ENCODE data around the gene CENPE. TPM values are rescaled to one million over a fixed set of nuclear protein-coding genes. Genes with fewer than 3 reads are reported as not detected.

The CENPE gene
- total RNA-seq, 6 donors from 2014 or later: 1.0 to 4.2 (median 1.6) TPM

DNA sequence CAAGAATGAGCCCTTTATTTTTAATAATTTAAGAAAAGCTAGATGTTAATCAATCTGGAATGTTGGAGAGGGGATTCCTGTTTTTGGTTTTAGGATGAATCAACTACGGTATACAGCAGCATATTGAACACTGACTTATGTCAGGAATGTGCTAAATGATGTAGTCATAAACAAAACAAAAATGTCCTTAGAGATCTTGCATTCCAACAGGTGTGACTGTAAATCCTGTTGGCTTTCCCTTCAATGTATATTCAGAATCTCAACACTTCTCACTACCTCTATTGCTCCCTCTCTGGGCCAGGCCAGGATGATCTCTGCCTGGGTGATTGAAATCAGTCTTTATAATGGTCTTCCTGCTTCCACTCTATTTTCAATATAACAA, 60.7 kb downstream of the CENPE start:
- Histone ChIP-seq H3K27ac (no peak overlapping the region), H3K4me3 (no peak overlapping the region), H3K4me1 (no peaks in the 10 kb centered on the region), H3K36me3 (no peaks in the 10 kb centered on the region), H3K27me3 (no peaks in the 10 kb centered on the region), H3K9me3 (no peaks in the 10 kb centered on the region)
- no peak for ATAC-seq (ENCODE audit: low FRiP score in 2 of 2)
- WGBS, 2 donors: 87 to 89% methylated on average over 1 of the region's 1 CpG
- DNase-seq: no peak
- TF ChIP-seq POLR2A (IDR thresholded peaks at IDR 0.05) (no peak), EP300 (IDR thresholded peaks at IDR 0.05) (no peak), POLR2AphosphoS5 (IDR thresholded peaks at IDR 0.05) (no peak)
- TF ChIP-seq, protein P1, sequence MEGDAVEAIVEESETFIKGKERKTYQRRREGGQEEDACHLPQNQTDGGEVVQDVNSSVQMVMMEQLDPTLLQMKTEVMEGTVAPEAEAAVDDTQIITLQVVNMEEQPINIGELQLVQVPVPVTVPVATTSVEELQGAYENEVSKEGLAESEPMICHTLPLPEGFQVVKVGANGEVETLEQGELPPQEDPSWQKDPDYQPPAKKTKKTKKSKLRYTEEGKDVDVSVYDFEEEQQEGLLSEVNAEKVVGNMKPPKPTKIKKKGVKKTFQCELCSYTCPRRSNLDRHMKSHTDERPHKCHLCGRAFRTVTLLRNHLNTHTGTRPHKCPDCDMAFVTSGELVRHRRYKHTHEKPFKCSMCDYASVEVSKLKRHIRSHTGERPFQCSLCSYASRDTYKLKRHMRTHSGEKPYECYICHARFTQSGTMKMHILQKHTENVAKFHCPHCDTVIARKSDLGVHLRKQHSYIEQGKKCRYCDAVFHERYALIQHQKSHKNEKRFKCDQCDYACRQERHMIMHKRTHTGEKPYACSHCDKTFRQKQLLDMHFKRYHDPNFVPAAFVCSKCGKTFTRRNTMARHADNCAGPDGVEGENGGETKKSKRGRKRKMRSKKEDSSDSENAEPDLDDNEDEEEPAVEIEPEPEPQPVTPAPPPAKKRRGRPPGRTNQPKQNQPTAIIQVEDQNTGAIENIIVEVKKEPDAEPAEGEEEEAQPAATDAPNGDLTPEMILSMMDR (IDR thresholded peaks at IDR 0.05): no peak

DNA sequence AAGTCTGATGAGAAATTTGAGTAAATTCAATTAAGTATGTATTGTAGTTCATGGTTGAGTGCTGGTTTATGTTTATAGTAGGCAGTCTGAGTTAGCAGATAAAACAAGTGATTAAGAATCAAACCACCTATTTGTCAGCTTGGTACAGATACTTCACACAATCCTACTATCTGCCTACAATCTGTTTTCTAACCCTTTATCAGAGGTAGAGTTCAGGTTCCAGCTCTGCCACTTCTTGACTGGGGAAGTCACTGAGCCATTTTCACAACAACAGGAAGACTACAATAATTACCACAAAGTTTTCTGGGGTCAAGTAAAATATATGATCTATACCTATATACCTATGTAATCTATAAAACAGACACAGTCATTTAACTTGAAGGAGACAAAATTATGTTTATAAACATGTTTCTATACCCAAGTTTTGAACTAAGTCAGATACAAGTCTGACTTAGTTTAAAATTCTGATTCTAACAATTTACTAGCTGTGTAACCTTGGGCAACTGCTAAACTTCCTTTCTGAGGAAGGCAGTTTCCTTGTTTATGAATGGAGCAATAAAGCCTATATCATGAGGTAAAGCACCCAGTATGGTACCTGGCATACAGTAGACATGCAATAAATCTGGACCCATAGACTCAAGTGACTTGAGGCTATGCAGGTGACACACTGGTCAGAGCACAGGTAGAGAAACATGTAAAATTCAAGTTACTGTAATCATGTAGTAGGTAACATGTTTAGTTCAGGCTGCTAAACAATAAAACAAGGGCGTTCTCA, 61.3 kb downstream of the CENPE start:
- WGBS, 2 donors: 91 to 100% methylated on average over 1 of the region's 1 CpG
- Histone ChIP-seq H3K27ac (no peak overlapping the region), H3K36me3 (no peaks in the 10 kb centered on the region), H3K4me3 (no peak overlapping the region), H3K27me3 (no peaks in the 10 kb centered on the region), H3K4me1 (no peaks in the 10 kb centered on the region), H3K9me3 (no peaks in the 10 kb centered on the region)
- no peak for ATAC-seq (ENCODE audit: low FRiP score in 2 of 2)
- TF ChIP-seq, protein P1 (IDR thresholded peaks at IDR 0.05): no peak
- no peak for TF ChIP-seq EP300 (IDR thresholded peaks at IDR 0.05)
- TF ChIP-seq POLR2A (IDR thresholded peaks at IDR 0.05): no peak
- no peak for TF ChIP-seq POLR2AphosphoS5 (IDR thresholded peaks at IDR 0.05)
- no peak for DNase-seq

DNA sequence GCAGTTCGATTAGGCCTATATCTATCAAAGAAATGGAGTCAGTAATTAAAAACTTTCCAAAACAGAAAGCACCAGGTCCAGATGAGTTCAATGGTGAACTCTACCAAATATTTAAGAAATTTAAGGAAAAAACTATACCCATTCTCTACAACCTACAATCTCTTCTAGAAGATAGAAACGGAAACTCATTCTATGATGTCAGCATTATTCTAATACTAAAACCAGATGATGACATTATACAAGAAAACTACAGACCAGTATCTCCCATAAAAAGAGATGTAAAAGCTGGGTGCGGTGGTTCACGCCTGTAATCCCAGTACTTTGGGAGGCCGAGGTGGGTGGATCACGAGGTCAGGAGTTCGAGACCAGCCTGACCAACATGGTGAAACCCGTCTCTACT, 69.0 kb downstream of the CENPE start:
- Histone ChIP-seq H3K27ac (no peak overlapping the region), H3K9me3 (no peaks in the 10 kb centered on the region), H3K4me3 (no peak overlapping the region), H3K36me3 (no peaks in the 10 kb centered on the region), H3K4me1 (no peaks in the 10 kb centered on the region), H3K27me3 (no peaks in the 10 kb centered on the region)
- no peak for DNase-seq
- 97 to 98% methylated on average over 8 of the region's 8 CpGs for WGBS, 2 donors
- TF ChIP-seq POLR2AphosphoS5 (IDR thresholded peaks at IDR 0.05): no peak
- TF ChIP-seq EP300 (IDR thresholded peaks at IDR 0.05): no peak
- TF ChIP-seq, protein P1 (IDR thresholded peaks at IDR 0.05): no peak
- TF ChIP-seq POLR2A (IDR thresholded peaks at IDR 0.05): no peak
- no peak for ATAC-seq (ENCODE audit: low FRiP score in 2 of 2)

DNA sequence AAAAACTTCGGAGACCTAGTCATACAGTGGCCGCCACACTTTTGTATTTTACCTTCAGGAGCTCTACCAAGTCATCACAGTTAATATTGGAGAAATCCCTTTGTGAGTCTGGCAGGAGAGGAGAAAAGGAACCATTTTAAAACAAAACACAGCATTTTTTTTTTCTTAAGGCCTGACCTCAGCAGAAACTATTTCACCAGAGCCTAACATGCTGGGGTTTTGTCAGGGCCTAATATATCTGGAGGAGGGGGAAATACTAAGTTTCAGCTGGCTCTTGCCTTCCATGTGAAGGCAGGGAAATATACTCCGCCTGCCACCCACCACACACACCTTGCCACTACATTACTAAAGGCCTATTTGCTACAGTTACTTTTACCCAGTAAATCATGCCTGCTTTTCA, 72.0 kb downstream of the CENPE start:
- Histone ChIP-seq H3K27me3 (no peaks in the 10 kb centered on the region), H3K4me3 (no peak overlapping the region), H3K4me1 (no peaks in the 10 kb centered on the region), H3K27ac (no peak overlapping the region), H3K9me3 (no peaks in the 10 kb centered on the region), H3K36me3 (no peaks in the 10 kb centered on the region)
- WGBS, 2 donors: 97 to 98% methylated on average over 3 of the region's 3 CpGs
- no peak for DNase-seq
- no peak for ATAC-seq (ENCODE audit: low FRiP score in 2 of 2)
- TF ChIP-seq POLR2A (IDR thresholded peaks at IDR 0.05) (no peak), EP300 (IDR thresholded peaks at IDR 0.05) (no peak), POLR2AphosphoS5 (IDR thresholded peaks at IDR 0.05) (no peak)
- TF ChIP-seq, protein P1 (IDR thresholded peaks at IDR 0.05): no peak

DNA sequence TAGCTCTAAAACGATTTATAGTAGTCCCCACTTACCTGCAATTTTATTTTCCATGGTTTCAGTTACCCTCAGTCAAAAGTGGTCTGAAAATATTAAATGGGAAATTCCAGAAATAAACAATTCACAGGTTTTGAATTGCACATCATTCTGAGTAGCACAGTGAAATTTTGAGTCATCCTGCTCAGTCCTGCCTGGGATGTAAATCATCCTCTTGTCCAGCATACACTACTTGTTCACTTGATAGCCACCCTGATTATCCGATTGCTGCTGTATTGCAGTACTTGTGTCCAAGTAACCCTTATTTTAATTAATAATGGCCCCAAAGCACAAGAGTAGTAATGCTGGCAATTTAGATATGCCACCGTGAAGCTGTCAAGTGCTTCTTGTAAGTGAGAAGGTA, 75.0 kb downstream of the CENPE start:
- TF ChIP-seq, protein P1 (IDR thresholded peaks at IDR 0.05): no peak
- TF ChIP-seq POLR2A (IDR thresholded peaks at IDR 0.05) (no peak), EP300 (IDR thresholded peaks at IDR 0.05) (no peak), POLR2AphosphoS5 (IDR thresholded peaks at IDR 0.05) (no peak)
- Histone ChIP-seq H3K27me3 (no peaks in the 10 kb centered on the region), H3K4me3 (no peak overlapping the region), H3K4me1 (no peaks in the 10 kb centered on the region), H3K9me3 (no peaks in the 10 kb centered on the region), H3K27ac (no peak overlapping the region), H3K36me3 (no peaks in the 10 kb centered on the region)
- WGBS, 2 donors: 75 to 94% methylated on average over 3 of the region's 3 CpGs
- ATAC-seq (ENCODE audit: low FRiP score in 2 of 2): no peak
- no peak for DNase-seq
